Neutrophil (primary cell): ENCODE data around the gene SEC24C.
"Not testable (repeated sequence)": the region's sequence is repeated elsewhere in the genome, so short reads cannot be mapped to it uniquely, and the experiment has no call there.

Experiments used
- H3K27ac ChIP-seq: fragments of 200-600 bp; sonication (generic); 2 replicates; pipeline ENCODE4 v1.5.1; 2016; ENCODE audit warnings: mild to moderate bottlenecking, moderate library complexity
- H3K27me3 ChIP-seq: fragments of 200-600 bp; sonication (generic); 2 replicates; pipeline ENCODE4 v1.6.0; 2016; ENCODE audit warnings: mild to moderate bottlenecking
- H3K36me3 ChIP-seq: fragments of 200-600 bp; sonication (generic); 2 replicates; pipeline ENCODE4 v1.5.1; 2017
- H3K4me1 ChIP-seq, 2 experiments: fragments of 200-600 bp in 1 of 2; sonication (generic) in 1 of 2; 1 replicate in 1 of 2; 2 replicates in 1 of 2; pipeline versions ENCODE4 v1.5.1 to v1.6.1; 2013 to 2016; ENCODE audit warnings: low read depth in 1 of 2, low read length in 1 of 2, mild to moderate bottlenecking in 1 of 2, moderate library complexity in 1 of 2; ENCODE audit not compliant: control insufficient read depth in 1 of 2, insufficient read depth in 1 of 2
- H3K4me3 ChIP-seq, 2 experiments: fragments of 200-600 bp in 1 of 2; sonication (generic) in 1 of 2; 1 replicate in 1 of 2; 2 replicates in 1 of 2; pipeline ENCODE4 v1.5.1; 2013 to 2016; ENCODE audit warnings: low read depth in 1 of 2, low read length in 1 of 2, mild to moderate bottlenecking in 1 of 2, moderate library complexity in 1 of 2
- H3K9me3 ChIP-seq: fragments of 200-600 bp; sonication (generic); 2 replicates; pipeline ENCODE4 v1.5.1; 2016
- TF ChIP-seq, protein P1 (sequence below): fragments of 200-600 bp; sonication (generic); IDR thresholded peaks from 2 replicates; pipeline ENCODE4 v1.5.1; 2016; ENCODE audit warnings: antibody characterized with exemption

Gene SEC24C

DNA sequence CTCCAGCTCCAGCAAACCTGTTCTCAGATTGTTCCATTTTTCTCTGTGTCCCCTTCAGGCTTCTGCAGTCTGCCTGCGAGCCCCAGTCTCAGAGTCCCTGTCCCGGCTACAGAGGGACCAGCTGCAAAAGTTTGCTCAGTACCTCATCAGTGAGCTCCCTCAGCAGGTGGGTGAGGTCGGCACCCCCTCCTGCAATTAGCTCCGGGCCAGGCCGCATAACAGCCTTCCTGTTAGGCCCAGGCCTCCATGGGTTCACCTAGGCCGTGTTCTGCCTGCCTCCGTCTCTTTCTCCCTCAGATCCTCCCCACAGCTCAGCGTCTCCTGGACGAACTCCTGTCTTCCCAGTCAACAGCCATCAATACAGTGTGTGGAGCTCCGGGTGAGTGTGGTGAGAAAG is 45.5 kb downstream of the SEC24C start:
- TF ChIP-seq, protein P1, sequence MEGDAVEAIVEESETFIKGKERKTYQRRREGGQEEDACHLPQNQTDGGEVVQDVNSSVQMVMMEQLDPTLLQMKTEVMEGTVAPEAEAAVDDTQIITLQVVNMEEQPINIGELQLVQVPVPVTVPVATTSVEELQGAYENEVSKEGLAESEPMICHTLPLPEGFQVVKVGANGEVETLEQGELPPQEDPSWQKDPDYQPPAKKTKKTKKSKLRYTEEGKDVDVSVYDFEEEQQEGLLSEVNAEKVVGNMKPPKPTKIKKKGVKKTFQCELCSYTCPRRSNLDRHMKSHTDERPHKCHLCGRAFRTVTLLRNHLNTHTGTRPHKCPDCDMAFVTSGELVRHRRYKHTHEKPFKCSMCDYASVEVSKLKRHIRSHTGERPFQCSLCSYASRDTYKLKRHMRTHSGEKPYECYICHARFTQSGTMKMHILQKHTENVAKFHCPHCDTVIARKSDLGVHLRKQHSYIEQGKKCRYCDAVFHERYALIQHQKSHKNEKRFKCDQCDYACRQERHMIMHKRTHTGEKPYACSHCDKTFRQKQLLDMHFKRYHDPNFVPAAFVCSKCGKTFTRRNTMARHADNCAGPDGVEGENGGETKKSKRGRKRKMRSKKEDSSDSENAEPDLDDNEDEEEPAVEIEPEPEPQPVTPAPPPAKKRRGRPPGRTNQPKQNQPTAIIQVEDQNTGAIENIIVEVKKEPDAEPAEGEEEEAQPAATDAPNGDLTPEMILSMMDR = no peak

GRCh38 chr10:73790886-73791625 is 46.9 kb downstream of the SEC24C start:
- H3K4me3 ChIP-seq = no peak overlapping the region
- H3K4me1 ChIP-seq = peaks cover 14 to 15% of the 10 kb centered on the region in 2 experiments
- H3K36me3 ChIP-seq = peaks cover 79% of the 10 kb centered on the region
- no peaks in the 10 kb centered on the region for H3K27me3 ChIP-seq
- TF ChIP-seq, protein P1 = no peak
- no peak overlapping the region for H3K27ac ChIP-seq
- no peaks in the 10 kb centered on the region for H3K9me3 ChIP-seq

More for the DNA sequence above, 45.5 kb downstream of the SEC24C start:
- Histone ChIP-seq H3K27me3 (no peaks in the 10 kb centered on the region), H3K27ac (no peak overlapping the region), H3K4me3 (no peak overlapping the region), H3K9me3 (no peaks in the 10 kb centered on the region), H3K36me3 (peaks cover 65% of the 10 kb centered on the region), H3K4me1 (peaks cover 19% of the 10 kb centered on the region in 2 experiments)

DNA sequence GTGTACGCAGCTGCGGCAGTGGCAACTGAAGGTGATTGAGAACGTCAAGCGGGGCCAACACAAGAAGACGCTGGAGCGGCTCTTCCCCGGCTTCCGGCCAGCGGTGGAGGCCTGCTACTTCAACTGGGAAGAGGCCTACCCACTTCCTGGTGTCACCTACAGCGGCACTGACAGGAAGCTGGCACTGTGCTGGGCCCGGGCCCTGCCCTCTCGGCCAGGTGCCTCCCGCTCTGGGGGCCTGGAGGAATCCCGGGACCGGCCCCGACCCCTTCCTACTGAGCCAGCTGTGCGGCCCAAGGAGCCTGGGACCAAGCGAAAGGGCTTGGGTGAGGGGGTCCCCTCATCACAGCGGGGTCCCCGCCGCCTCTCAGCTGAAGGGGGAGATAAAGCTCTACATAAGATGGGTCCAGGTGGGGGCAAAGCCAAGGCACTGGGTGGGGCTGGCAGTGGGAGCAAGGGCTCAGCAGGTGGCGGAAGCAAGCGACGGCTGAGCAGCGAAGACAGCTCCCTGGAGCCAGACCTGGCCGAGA is 47.8 kb downstream of the SEC24C start:
- peaks cover 88% of the 10 kb centered on the region for H3K36me3 ChIP-seq
- H3K9me3 ChIP-seq = no peaks in the 10 kb centered on the region
- H3K4me1 ChIP-seq = peaks cover 6 to 7% of the 10 kb centered on the region in 2 experiments
- TF ChIP-seq, protein P1 = no peak
- H3K27me3 ChIP-seq = no peaks in the 10 kb centered on the region
- no peak overlapping the region for H3K27ac ChIP-seq
- H3K4me3 ChIP-seq = no peak overlapping the region

DNA sequence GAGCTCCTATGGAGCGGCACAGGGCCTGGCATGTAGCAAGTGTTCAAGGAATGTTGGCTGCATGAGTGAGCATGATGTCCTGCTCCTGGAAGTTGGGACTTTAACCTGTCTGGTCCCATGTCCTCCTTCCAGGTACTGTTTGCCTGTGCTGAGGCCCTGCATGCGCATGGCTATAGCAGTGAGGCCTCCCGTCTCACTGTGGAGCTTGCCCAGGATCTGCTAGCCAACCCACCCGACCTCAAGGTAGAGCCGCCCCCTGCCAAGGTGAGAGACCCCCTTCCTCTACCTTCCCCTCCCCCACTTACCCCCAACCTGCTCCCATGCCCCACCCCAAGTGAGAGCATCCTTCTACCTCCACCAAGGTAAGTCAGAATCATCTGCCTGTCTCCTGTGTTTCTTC is 49.3 kb downstream of the SEC24C start:
- Histone ChIP-seq H3K9me3 (no peaks in the 10 kb centered on the region), H3K4me1 (no peaks in the 10 kb centered on the region), H3K27ac (no peak overlapping the region), H3K36me3 (peaks cover 100% of the 10 kb centered on the region), H3K4me3 (no peak overlapping the region), H3K27me3 (no peaks in the 10 kb centered on the region)
- TF ChIP-seq, protein P1 = no peak

- H3K36me3 ChIP-seq = peaks cover 100% of the 10 kb centered on the region
- H3K4me3 ChIP-seq, H3K27me3 ChIP-seq, H3K4me1 ChIP-seq, H3K27ac ChIP-seq, H3K9me3 ChIP-seq: not testable (repeated sequence)
Observed at GRCh38 chr10:73795491-73795890, 51.3 kb downstream of the SEC24C start.

DNA sequence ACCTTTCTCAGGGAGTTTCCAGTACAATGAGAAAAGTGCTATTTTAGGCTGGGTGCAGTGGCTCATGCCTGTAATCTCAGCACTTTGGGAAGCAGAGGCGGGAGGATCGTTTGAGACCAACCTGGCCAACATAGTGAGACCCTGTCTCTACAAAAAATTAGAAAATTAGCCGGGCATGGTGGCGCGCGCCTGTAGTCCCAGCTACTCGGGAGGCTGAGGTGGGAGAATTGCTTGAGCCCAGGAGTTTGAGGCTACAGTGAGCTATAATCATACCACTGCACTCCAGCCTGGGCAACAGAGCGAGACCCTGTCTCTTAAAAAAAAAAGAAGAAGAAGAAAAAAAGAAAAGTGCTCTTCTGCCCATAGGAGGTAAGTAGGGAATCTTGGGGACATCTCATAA is 51.9 kb downstream of the SEC24C start:
- H3K27me3 ChIP-seq, H3K27ac ChIP-seq, H3K9me3 ChIP-seq, H3K4me1 ChIP-seq, H3K4me3 ChIP-seq: not testable (repeated sequence)
- H3K36me3 ChIP-seq = peaks cover 100% of the 10 kb centered on the region
